Activated naive CD4-positive, alpha-beta T cell treated with anti-CD3 and anti-CD28 coated beads, Interleukin-2, amount 50 U/mL, for 24 hours (primary cell): Measurements from ENCODE around the gene SRPK3.
"Not testable (repeated sequence)": the region's sequence is repeated elsewhere in the genome, so short reads cannot be mapped to it uniquely, and the experiment has no call there.

Experiments
- H3K27ac Mint-ChIP-seq: one replicate; pipeline ENCODE4 v1.8.0; 2021; ENCODE audit warnings: mild to moderate bottlenecking, mixed read lengths
- H3K27me3 Mint-ChIP-seq: one replicate; pipeline ENCODE4 v1.8.0; 2021; ENCODE audit warnings: mixed read lengths
- H3K36me3 Mint-ChIP-seq: one replicate; pipeline ENCODE4 v1.8.0; 2021; ENCODE audit warnings: mixed read lengths
- H3K4me1 Mint-ChIP-seq: one replicate; pipeline ENCODE4 v1.8.0; 2021; ENCODE audit warnings: mixed read lengths
- H3K4me3 Mint-ChIP-seq: one replicate; pipeline ENCODE4 v1.8.0; 2021; ENCODE audit warnings: mild to moderate bottlenecking, mixed read lengths
- H3K9me3 Mint-ChIP-seq: one replicate; pipeline ENCODE4 v1.8.0; 2021; ENCODE audit warnings: mixed read lengths

Gene SRPK3

GRCh38 chrX:153742111-153742510, 38.7 kb upstream of the SRPK3 start:
- H3K4me3 Mint-ChIP-seq = not testable (repeated sequence)
- peaks cover 12% of the 10 kb centered on the region for H3K4me1 Mint-ChIP-seq

GRCh38 chrX:153742796-153743467, 37.9 kb upstream of the SRPK3 start:
- not testable (repeated sequence) for H3K27me3 Mint-ChIP-seq, H3K36me3 Mint-ChIP-seq

More at GRCh38 chrX:153742111-153742510, 38.7 kb upstream of the SRPK3 start:
- H3K36me3 Mint-ChIP-seq, H3K27me3 Mint-ChIP-seq, H3K9me3 Mint-ChIP-seq, H3K27ac Mint-ChIP-seq: not testable (repeated sequence)

GRCh38 chrX:153743468-153744209, 37.2 kb upstream of the SRPK3 start:
- not testable (repeated sequence) for H3K4me3 Mint-ChIP-seq, H3K36me3 Mint-ChIP-seq, H3K27ac Mint-ChIP-seq, H3K27me3 Mint-ChIP-seq, H3K9me3 Mint-ChIP-seq
- H3K4me1 Mint-ChIP-seq = peaks cover 12% of the 10 kb centered on the region

More at GRCh38 chrX:153742796-153743467, 37.9 kb upstream of the SRPK3 start:
- not testable (repeated sequence) for H3K9me3 Mint-ChIP-seq, H3K27ac Mint-ChIP-seq, H3K4me3 Mint-ChIP-seq
- peaks cover 12% of the 10 kb centered on the region for H3K4me1 Mint-ChIP-seq

- no peak overlapping the region for H3K4me3 Mint-ChIP-seq
- peaks cover 12% of the 10 kb centered on the region for H3K4me1 Mint-ChIP-seq
- H3K27ac Mint-ChIP-seq = no peak overlapping the region
- H3K9me3 Mint-ChIP-seq = no peaks in the 10 kb centered on the region
- H3K27me3 Mint-ChIP-seq = peaks cover 1% of the 10 kb centered on the region
- H3K36me3 Mint-ChIP-seq = no peaks in the 10 kb centered on the region
Measured at GRCh38 chrX:153744210-153745066, 36.4 kb upstream of the SRPK3 start.

- H3K4me1 Mint-ChIP-seq = peaks cover 11% of the 10 kb centered on the region
- not testable (repeated sequence) for H3K27ac Mint-ChIP-seq
Measured at GRCh38 chrX:153745067-153745433, 35.8 kb upstream of the SRPK3 start.

GRCh38 chrX:153746359-153746758, 34.5 kb upstream of the SRPK3 start:
- no peaks in the 10 kb centered on the region for H3K36me3 Mint-ChIP-seq
- no peaks in the 10 kb centered on the region for H3K9me3 Mint-ChIP-seq
- no peaks in the 10 kb centered on the region for H3K4me1 Mint-ChIP-seq
- H3K4me3 Mint-ChIP-seq = no peak overlapping the region
- H3K27ac Mint-ChIP-seq = no peak overlapping the region
- peaks cover 1% of the 10 kb centered on the region for H3K27me3 Mint-ChIP-seq

More at GRCh38 chrX:153745067-153745433, 35.8 kb upstream of the SRPK3 start:
- not testable (repeated sequence) for H3K4me3 Mint-ChIP-seq, H3K27me3 Mint-ChIP-seq, H3K36me3 Mint-ChIP-seq, H3K9me3 Mint-ChIP-seq

- H3K27ac Mint-ChIP-seq, H3K27me3 Mint-ChIP-seq, H3K9me3 Mint-ChIP-seq, H3K4me1 Mint-ChIP-seq, H3K36me3 Mint-ChIP-seq, H3K4me3 Mint-ChIP-seq: not testable (repeated sequence)
Measured at GRCh38 chrX:153746991-153747390, 33.9 kb upstream of the SRPK3 start.

GRCh38 chrX:153749017-153749416, 31.8 kb upstream of the SRPK3 start:
- H3K36me3 Mint-ChIP-seq, H3K4me1 Mint-ChIP-seq, H3K27me3 Mint-ChIP-seq, H3K9me3 Mint-ChIP-seq, H3K4me3 Mint-ChIP-seq, H3K27ac Mint-ChIP-seq: not testable (repeated sequence)

- Mint-ChIP-seq H3K9me3 (no peaks in the 10 kb centered on the region), H3K4me1 (no peaks in the 10 kb centered on the region), H3K4me3 (no peak overlapping the region), H3K27ac (no peak overlapping the region), H3K36me3 (no peaks in the 10 kb centered on the region), H3K27me3 (peaks cover 1% of the 10 kb centered on the region)
Measured at GRCh38 chrX:153750127-153750774, 30.6 kb upstream of the SRPK3 start.

GRCh38 chrX:153755136-153755535, 25.7 kb upstream of the SRPK3 start:
- Mint-ChIP-seq H3K27ac (no peak overlapping the region), H3K36me3 (no peaks in the 10 kb centered on the region), H3K9me3 (no peaks in the 10 kb centered on the region), H3K4me3 (no peak overlapping the region), H3K27me3 (no peaks in the 10 kb centered on the region), H3K4me1 (no peaks in the 10 kb centered on the region)

- Mint-ChIP-seq H3K27ac (no peak overlapping the region), H3K36me3 (no peaks in the 10 kb centered on the region)
Measured at GRCh38 chrX:153761863-153762262, 19.0 kb upstream of the SRPK3 start.

GRCh38 chrX:153762626-153763173, 18.1 kb upstream of the SRPK3 start:
- no peaks in the 10 kb centered on the region for H3K9me3 Mint-ChIP-seq
- no peaks in the 10 kb centered on the region for H3K27me3 Mint-ChIP-seq
- H3K4me1 Mint-ChIP-seq = peaks cover 10% of the 10 kb centered on the region
- H3K4me3 Mint-ChIP-seq = no peak overlapping the region
- no peaks in the 10 kb centered on the region for H3K36me3 Mint-ChIP-seq
- H3K27ac Mint-ChIP-seq = no peak overlapping the region

More at GRCh38 chrX:153761863-153762262, 19.0 kb upstream of the SRPK3 start:
- no peaks in the 10 kb centered on the region for H3K9me3 Mint-ChIP-seq
- peaks cover 10% of the 10 kb centered on the region for H3K4me1 Mint-ChIP-seq
- no peak overlapping the region for H3K4me3 Mint-ChIP-seq
- no peaks in the 10 kb centered on the region for H3K27me3 Mint-ChIP-seq

- H3K4me1 Mint-ChIP-seq = peaks cover 13% of the 10 kb centered on the region
- no peak overlapping the region for H3K4me3 Mint-ChIP-seq
- H3K36me3 Mint-ChIP-seq = no peaks in the 10 kb centered on the region
- no peaks in the 10 kb centered on the region for H3K27me3 Mint-ChIP-seq
- no peak overlapping the region for H3K27ac Mint-ChIP-seq
- no peaks in the 10 kb centered on the region for H3K9me3 Mint-ChIP-seq
Measured at GRCh38 chrX:153763298-153763932, 17.4 kb upstream of the SRPK3 start.

GRCh38 chrX:153763989-153764755, 16.7 kb upstream of the SRPK3 start, which contains the start of gene PLXNB3:
Gene PLXNB3, plus strand, starts transcription at chrX:153764249. Its CDS starts 1,287 bp downstream, at chrX:153765536.
- H3K27ac Mint-ChIP-seq = no peak within 1 kb of the TSS
- no peak within 1 kb of the TSS for H3K4me3 Mint-ChIP-seq
- H3K27me3 Mint-ChIP-seq = no peaks in the 10 kb centered on the region
- no peaks in the 10 kb centered on the region for H3K9me3 Mint-ChIP-seq
- no peaks in the 10 kb centered on the region for H3K36me3 Mint-ChIP-seq
- peaks cover 13% of the 10 kb centered on the region for H3K4me1 Mint-ChIP-seq
